Measurements from ENCODE around the gene SUV39H1. TPM values are rescaled to one million over a fixed set of nuclear protein-coding genes. Genes with fewer than 3 reads are reported as not detected.
"Not testable (repeated sequence)": the region's sequence is repeated elsewhere in the genome, so short reads cannot be mapped to it uniquely, and the experiment has no call there.

SUV39H1 gene
- 8.0 TPM for polyA plus RNA-seq (ENCODE audit: insufficient read length)
- long read RNA-seq, donor 1, partial matches to known transcripts, result 0 of 2 reads
- long read RNA-seq, donor 1, other reads (novel, unspliced or antisense), result 0 of 2 reads
- long read RNA-seq, donor 2, partial matches to known transcripts, result 0 of 2 reads
- long read RNA-seq, donor 2, other reads (novel, unspliced or antisense), result 0 of 2 reads
- long read RNA-seq, donor 3, result 0 reads
- long read RNA-seq, donor 4, result 0 reads
- long read RNA-seq, donor 5, partial matches to known transcripts, result 0 of 4 reads
- long read RNA-seq, donor 5, other reads (novel, unspliced or antisense), result 0 of 4 reads
- long read RNA-seq, donor 6, partial matches to known transcripts, result 6 of 7 reads
- long read RNA-seq, donor 6, other reads (novel, unspliced or antisense), result 0 of 7 reads
- long read RNA-seq, donor 7, partial matches to known transcripts, result 0 of 3 reads
- long read RNA-seq, donor 7, other reads (novel, unspliced or antisense), result 0 of 3 reads
- long read RNA-seq, donor 8, partial matches to known transcripts, result 0 of 1 reads
- long read RNA-seq, donor 8, other reads (novel, unspliced or antisense), result 0 of 1 reads

GRCh38 chrX:48696301-48696908 is at the start of gene SUV39H1:
SUV39H1 (plus strand) TSS chrX:48696734; CDS start chrX:48696785, 51 bp downstream.
- DNase-seq, result peak; percentile 78

- DNase-seq, result peak; percentile 34
These were observed 48.2 kb upstream of the SUV39H1 start for GRCh38 chrX:48648336-48648751.

GRCh38 chrX:48649102-48649501 is 47.4 kb upstream of the SUV39H1 start:
- no peak for DNase-seq

GRCh38 chrX:48652055-48652579 is 44.4 kb upstream of the SUV39H1 start:
- DNase-seq, result not testable (repeated sequence)

- DNase-seq, result not testable (repeated sequence)
These were observed 41.8 kb upstream of the SUV39H1 start for GRCh38 chrX:48654746-48655145.

- DNase-seq, result not testable (repeated sequence)
These were observed 36.8 kb upstream of the SUV39H1 start for GRCh38 chrX:48659686-48660085.

GRCh38 chrX:48663241-48663640 is 33.3 kb upstream of the SUV39H1 start:
- no peak for DNase-seq

- DNase-seq, result no peak
These were observed 32.4 kb upstream of the SUV39H1 start for GRCh38 chrX:48664156-48664555.

- DNase-seq, result no peak
These were observed 30.5 kb upstream of the SUV39H1 start for GRCh38 chrX:48665991-48666390.

- no peak for DNase-seq
These were observed 29.9 kb upstream of the SUV39H1 start for GRCh38 chrX:48666649-48667048.

GRCh38 chrX:48667509-48667908 is 29.0 kb upstream of the SUV39H1 start:
- DNase-seq, result no peak

- DNase-seq, result not testable (repeated sequence)
These were observed 28.3 kb upstream of the SUV39H1 start for GRCh38 chrX:48668187-48668586.

GRCh38 chrX:48676106-48676892 is 20.2 kb upstream of the SUV39H1 start:
- DNase-seq, result peak; percentile 82

- no peak for DNase-seq
These were observed 19.7 kb upstream of the SUV39H1 start for GRCh38 chrX:48676893-48677270.

- no peak for DNase-seq
These were observed 19.0 kb upstream of the SUV39H1 start for GRCh38 chrX:48677516-48677915.

GRCh38 chrX:48680467-48680866 is 16.1 kb upstream of the SUV39H1 start:
- DNase-seq, result not testable (repeated sequence)

GRCh38 chrX:48680925-48681324 is 15.6 kb upstream of the SUV39H1 start:
- DNase-seq, result not testable (repeated sequence)

GRCh38 chrX:48681539-48682183 is 14.9 kb upstream of the SUV39H1 start:
- no peak for DNase-seq

- not testable (repeated sequence) for DNase-seq
These were observed 13.7 kb upstream of the SUV39H1 start for GRCh38 chrX:48682795-48683194.

- DNase-seq, result no peak
These were observed 13.0 kb upstream of the SUV39H1 start, which contains the start of gene WAS for GRCh38 chrX:48683411-48683982. WAS (plus strand) TSS chrX:48683799; CDS start chrX:48683854, 55 bp downstream.

- no peak for DNase-seq
These were observed 12.4 kb upstream of the SUV39H1 start for GRCh38 chrX:48684134-48684533.

All from left kidney (tissue), 8 donors.